Chondrocyte (in vitro differentiated cells): ENCODE results near the gene DGKG. TPM values are rescaled to one million over a fixed set of nuclear protein-coding genes. Genes with fewer than 3 reads are reported as not detected.

ENCODE experiments used
- DNase-seq: peaks from one replicate; pipeline ENCODE4 v3.0.0; 2021; ENCODE audit warnings: mixed read lengths, low spot score
- H3K27ac Mint-ChIP-seq: one replicate; pipeline ENCODE4 v1.8.0; 2021; ENCODE audit warnings: mild to moderate bottlenecking, moderate library complexity, mixed read lengths; ENCODE audit not compliant: unreplicated experiment
- H3K27me3 Mint-ChIP-seq: 2 replicates; pipeline ENCODE4 v1.8.0; 2021; ENCODE audit warnings: low read depth, mixed read lengths
- H3K36me3 Mint-ChIP-seq: 2 replicates; pipeline ENCODE4 v1.8.0; 2021; ENCODE audit warnings: low read depth, mixed read lengths
- H3K4me1 Mint-ChIP-seq: 2 replicates; pipeline ENCODE4 v1.8.0; 2021; ENCODE audit warnings: low read depth, mild to moderate bottlenecking, mixed read lengths
- H3K4me3 Mint-ChIP-seq: one replicate; pipeline ENCODE4 v1.8.0; 2021; ENCODE audit warnings: mild to moderate bottlenecking, moderate library complexity, mixed read lengths; ENCODE audit not compliant: unreplicated experiment
- H3K9me3 Mint-ChIP-seq: 2 replicates; pipeline ENCODE4 v1.8.0; 2021; ENCODE audit warnings: low read depth, mixed read lengths
- total RNA-seq: library from RNA; stranded (reverse); gene quantifications from 3 replicates; pipeline ENCODE4 v1.2.1, GENCODE V29; 2021
- TF ChIP-seq, protein P1 (sequence below): fragments of 200-600 bp; sonication (generic); IDR thresholded peaks from 2 replicates; pipeline ENCODE4 v1.5.0; 2021; ENCODE audit warnings: antibody characterized with exemption, mild to moderate bottlenecking, moderate library complexity

Gene DGKG
- total RNA-seq, 1 donor from 2014 or later = 1.6 TPM

GRCh38 chr3:186154641-186155040 is 207.4 kb downstream of the DGKG start:
- H3K36me3 Mint-ChIP-seq = peaks cover 5% of the 10 kb centered on the region
- H3K27ac Mint-ChIP-seq = no peak overlapping the region
- peaks cover 18% of the 10 kb centered on the region for H3K27me3 Mint-ChIP-seq
- no peak for DNase-seq
- TF ChIP-seq, protein P1, sequence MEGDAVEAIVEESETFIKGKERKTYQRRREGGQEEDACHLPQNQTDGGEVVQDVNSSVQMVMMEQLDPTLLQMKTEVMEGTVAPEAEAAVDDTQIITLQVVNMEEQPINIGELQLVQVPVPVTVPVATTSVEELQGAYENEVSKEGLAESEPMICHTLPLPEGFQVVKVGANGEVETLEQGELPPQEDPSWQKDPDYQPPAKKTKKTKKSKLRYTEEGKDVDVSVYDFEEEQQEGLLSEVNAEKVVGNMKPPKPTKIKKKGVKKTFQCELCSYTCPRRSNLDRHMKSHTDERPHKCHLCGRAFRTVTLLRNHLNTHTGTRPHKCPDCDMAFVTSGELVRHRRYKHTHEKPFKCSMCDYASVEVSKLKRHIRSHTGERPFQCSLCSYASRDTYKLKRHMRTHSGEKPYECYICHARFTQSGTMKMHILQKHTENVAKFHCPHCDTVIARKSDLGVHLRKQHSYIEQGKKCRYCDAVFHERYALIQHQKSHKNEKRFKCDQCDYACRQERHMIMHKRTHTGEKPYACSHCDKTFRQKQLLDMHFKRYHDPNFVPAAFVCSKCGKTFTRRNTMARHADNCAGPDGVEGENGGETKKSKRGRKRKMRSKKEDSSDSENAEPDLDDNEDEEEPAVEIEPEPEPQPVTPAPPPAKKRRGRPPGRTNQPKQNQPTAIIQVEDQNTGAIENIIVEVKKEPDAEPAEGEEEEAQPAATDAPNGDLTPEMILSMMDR = no peak
- no peaks in the 10 kb centered on the region for H3K9me3 Mint-ChIP-seq
- no peak overlapping the region for H3K4me3 Mint-ChIP-seq
- no peaks in the 10 kb centered on the region for H3K4me1 Mint-ChIP-seq

DNA sequence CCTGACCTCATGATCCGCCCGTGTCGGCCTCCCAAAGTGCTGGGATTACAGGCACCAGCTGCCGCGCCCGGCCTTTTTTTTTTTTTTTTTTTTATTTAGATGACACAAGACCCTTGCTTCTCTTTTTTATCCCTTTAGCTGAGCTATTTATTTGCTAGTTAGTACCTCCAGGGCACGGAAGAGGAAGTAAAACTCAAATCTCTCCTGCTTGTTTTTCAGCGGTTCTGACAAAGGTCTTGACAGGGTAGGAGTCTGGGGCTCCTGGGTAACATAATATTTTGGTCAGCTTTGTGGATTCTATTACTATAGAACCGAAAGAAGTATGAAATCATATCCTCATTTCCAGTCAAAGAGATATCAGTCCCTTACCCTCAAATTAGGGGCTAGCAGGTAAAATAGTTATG is 209.1 kb downstream of the DGKG start:
- no peak for DNase-seq
- H3K27me3 Mint-ChIP-seq = peaks cover 18% of the 10 kb centered on the region
- no peaks in the 10 kb centered on the region for H3K9me3 Mint-ChIP-seq
- no peak overlapping the region for H3K27ac Mint-ChIP-seq
- no peaks in the 10 kb centered on the region for H3K4me1 Mint-ChIP-seq
- peaks cover 6% of the 10 kb centered on the region for H3K36me3 Mint-ChIP-seq
- TF ChIP-seq, protein P1 = no peak
- no peak overlapping the region for H3K4me3 Mint-ChIP-seq

GRCh38 chr3:186152361-186152798 is 209.7 kb downstream of the DGKG start:
- Mint-ChIP-seq H3K27me3 (peaks cover 18% of the 10 kb centered on the region), H3K27ac (no peak overlapping the region), H3K9me3 (no peaks in the 10 kb centered on the region), H3K4me1 (no peaks in the 10 kb centered on the region), H3K4me3 (no peak overlapping the region), H3K36me3 (peaks cover 6% of the 10 kb centered on the region)
- TF ChIP-seq, protein P1 = no peak
- DNase-seq = no peak

DNA sequence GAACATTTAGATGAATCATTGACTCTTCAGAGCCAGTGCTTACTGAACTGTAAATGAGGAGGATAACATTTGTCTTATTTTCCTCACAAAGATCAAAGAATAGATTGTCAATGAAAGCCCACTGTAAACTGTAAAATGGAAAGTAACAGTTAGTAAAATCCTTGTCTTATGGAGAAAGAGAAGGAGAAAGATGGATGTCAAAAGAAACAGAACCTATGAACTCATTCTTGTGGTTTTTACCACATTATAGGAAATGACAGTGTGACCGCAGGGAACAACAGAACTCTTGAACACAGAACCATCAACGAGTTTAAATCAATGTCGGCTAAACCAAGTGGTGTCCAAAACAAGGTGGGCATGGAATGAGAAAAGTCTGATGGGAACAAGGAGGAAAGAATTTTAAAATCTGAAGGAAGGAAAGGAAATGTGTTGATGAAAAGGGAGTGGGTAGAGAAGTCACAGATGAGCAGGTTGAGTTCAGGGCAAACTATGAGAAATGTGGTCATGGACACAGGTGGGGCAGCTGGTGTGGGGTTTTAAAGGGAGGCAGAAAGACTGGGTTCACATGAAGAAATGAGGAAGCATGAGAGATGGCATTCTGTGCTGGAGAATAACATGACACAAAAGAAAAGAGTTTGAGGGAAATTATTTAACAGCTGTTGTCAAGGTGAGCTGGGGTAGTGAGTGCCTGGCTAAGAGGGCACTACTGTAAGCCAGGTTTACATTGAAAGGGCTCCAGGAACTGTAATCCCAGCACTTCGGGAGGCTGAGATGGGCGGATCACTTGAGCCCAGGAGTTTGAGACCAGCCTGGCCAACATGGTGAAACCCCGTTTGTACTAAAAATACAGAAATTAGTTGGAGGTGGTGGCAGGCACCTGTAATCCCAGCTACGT is 210.7 kb downstream of the DGKG start:
- Mint-ChIP-seq H3K36me3 (peaks cover 6% of the 10 kb centered on the region), H3K4me1 (no peaks in the 10 kb centered on the region), H3K9me3 (no peaks in the 10 kb centered on the region), H3K27ac (no peak overlapping the region), H3K4me3 (no peak overlapping the region), H3K27me3 (peaks cover 18% of the 10 kb centered on the region)
- no peak for DNase-seq
- TF ChIP-seq, protein P1 = no peak

DNA sequence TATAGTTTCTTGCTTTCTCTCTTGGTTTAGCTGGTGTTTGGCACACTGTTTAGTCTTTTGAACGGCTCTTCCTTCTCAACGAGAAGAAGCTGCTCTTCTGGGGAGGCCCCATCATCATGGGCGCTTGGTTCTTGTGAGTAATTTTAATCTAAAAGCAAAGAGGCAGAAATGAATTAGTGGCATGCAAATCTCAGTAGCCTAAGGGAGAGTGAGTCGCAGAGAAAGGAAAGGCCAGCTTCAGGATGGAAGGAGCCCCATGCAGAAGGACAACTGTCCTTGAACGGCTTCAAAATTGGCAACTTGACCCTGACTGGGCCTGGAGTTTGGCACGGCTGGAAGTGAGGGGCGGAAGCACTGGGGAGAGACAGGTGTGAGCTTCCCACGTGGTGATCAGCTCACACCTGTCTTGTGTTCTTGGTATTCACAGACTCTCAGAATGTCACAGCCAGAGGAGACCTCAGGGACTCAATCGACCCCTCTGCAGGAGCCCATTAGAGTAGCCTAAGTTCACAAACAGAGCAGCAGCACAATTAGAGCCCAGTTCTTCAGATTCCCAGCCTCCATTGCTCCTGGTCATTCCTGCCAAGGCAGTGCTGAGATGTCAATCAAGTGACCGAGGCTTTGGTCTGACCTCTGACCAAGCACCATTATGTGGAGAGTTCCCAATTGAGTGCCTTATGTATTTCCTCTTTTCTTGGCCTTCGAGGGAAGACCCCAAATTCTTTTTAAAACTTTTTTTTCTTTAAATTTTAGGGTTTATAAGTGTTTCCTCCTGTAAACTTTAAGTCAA is 211.8 kb downstream of the DGKG start:
- Mint-ChIP-seq H3K27me3 (peaks cover 18% of the 10 kb centered on the region), H3K27ac (no peak overlapping the region), H3K9me3 (no peaks in the 10 kb centered on the region), H3K4me1 (no peaks in the 10 kb centered on the region), H3K36me3 (peaks cover 6% of the 10 kb centered on the region), H3K4me3 (no peak overlapping the region)
- DNase-seq = no peak
- TF ChIP-seq, protein P1 = no peak
